Femur (tissue), 1 donor: ENCODE results near the gene PPFIBP2.
"Not testable (repeated sequence)": the region's sequence is repeated elsewhere in the genome, so short reads cannot be mapped to it uniquely, and the experiment has no call there.

Experiments
- DNase-seq: peaks from one replicate; pipeline ENCODE4 v3.0.0-alpha.2; 2017

PPFIBP2 gene

GRCh38 chr11:7500251-7500650 is 13.5 kb upstream of the PPFIBP2 start:
- DNase-seq, result no peak

- DNase-seq, result no peak
Observed at GRCh38 chr11:7501251-7501650, 12.5 kb upstream of the PPFIBP2 start.

- no peak for DNase-seq
Observed at GRCh38 chr11:7501894-7502293, 11.9 kb upstream of the PPFIBP2 start.

- no peak for DNase-seq
Observed at GRCh38 chr11:7506243-7506642, 7.6 kb upstream of the PPFIBP2 start.

- DNase-seq, result no peak
Observed at GRCh38 chr11:7508087-7508486, 5.7 kb upstream of the PPFIBP2 start.

GRCh38 chr11:7509966-7510365 is 3.8 kb upstream of the PPFIBP2 start:
- no peak for DNase-seq

GRCh38 chr11:7511401-7511800 is 2.4 kb upstream of the PPFIBP2 start:
- DNase-seq, result peak; percentile 82

- DNase-seq, result peak; percentile 88
Observed at GRCh38 chr11:7512525-7513233, 1.1 kb upstream of the PPFIBP2 start.

GRCh38 chr11:7514099-7514591 is 346 bp downstream of the PPFIBP2 start:
- DNase-seq, result no peak

- no peak for DNase-seq
Observed at GRCh38 chr11:7515447-7515886, 1.7 kb downstream of the PPFIBP2 start.

- DNase-seq, result no peak
Observed at GRCh38 chr11:7516475-7516874, 2.7 kb downstream of the PPFIBP2 start.

- DNase-seq, result not testable (repeated sequence)
Observed at GRCh38 chr11:7517743-7518142, 3.9 kb downstream of the PPFIBP2 start.

GRCh38 chr11:7518811-7519562 is 5.2 kb downstream of the PPFIBP2 start:
- no peak for DNase-seq

GRCh38 chr11:7520011-7520942 is 6.5 kb downstream of the PPFIBP2 start:
- no peak for DNase-seq

GRCh38 chr11:7520981-7521487 is 7.2 kb downstream of the PPFIBP2 start:
- no peak for DNase-seq

- DNase-seq, result no peak
Observed at GRCh38 chr11:7522121-7522520, 8.3 kb downstream of the PPFIBP2 start.

- DNase-seq, result no peak
Observed at GRCh38 chr11:7522546-7522945, 8.7 kb downstream of the PPFIBP2 start.

GRCh38 chr11:7523416-7524210 is 9.8 kb downstream of the PPFIBP2 start:
- no peak for DNase-seq

- no peak for DNase-seq
Observed at GRCh38 chr11:7524462-7525235, 10.8 kb downstream of the PPFIBP2 start.

- DNase-seq, result no peak
Observed at GRCh38 chr11:7525424-7525823, 11.6 kb downstream of the PPFIBP2 start.

- no peak for DNase-seq
Observed at GRCh38 chr11:7527029-7527428, 13.2 kb downstream of the PPFIBP2 start.
